HG03045 (cell line): ENCODE measurements around the gene BMAL2.

ENCODE experiments used
- ATAC-seq: cut with Tn5 transposase; IDR thresholded peaks from one replicate; pipeline ENCODE4 v1.9.1; 2021; ENCODE audit warnings: mild to moderate bottlenecking, moderate library complexity; ENCODE audit not compliant: unreplicated experiment

BMAL2 gene

DNA sequence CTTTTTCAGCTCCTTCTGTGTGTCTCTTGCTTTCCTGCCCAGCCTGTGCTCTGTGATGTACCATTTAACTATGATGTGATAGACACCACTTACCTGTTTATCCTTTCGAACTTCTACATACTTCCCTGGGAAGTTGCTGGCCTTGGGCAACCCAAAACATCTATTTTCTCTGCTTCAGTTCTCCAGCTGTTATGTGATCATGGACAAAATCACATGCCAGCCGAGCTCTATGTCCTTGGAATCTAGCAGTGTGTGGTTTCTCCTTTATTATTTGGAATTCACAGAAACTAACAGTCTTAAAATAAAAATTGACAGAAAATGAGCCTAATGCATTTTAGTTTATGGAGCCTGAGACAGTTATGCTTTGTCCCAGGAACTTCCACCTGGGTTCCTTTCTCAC lies 22.9 kb downstream of the BMAL2 start:
- ATAC-seq: no peak

DNA sequence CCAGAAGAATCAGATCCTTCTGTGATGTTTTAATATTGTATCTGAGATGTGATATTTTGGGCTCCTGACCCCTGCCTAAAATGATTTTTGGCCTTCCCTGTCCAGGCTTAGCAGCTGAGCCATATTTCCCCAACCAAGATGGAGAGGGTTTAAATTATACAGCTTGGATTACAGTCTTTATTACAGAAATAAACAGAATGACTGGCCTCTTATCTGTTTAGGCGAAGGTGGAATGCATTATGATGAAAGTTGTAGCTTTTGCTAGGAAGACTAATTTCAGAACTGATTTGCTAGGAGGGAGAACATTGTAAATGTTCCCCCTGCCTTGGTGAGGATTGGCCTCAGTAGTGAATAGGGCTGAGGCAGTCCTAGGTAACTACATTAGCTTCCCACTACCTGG lies 23.3 kb downstream of the BMAL2 start:
- no peak for ATAC-seq

DNA sequence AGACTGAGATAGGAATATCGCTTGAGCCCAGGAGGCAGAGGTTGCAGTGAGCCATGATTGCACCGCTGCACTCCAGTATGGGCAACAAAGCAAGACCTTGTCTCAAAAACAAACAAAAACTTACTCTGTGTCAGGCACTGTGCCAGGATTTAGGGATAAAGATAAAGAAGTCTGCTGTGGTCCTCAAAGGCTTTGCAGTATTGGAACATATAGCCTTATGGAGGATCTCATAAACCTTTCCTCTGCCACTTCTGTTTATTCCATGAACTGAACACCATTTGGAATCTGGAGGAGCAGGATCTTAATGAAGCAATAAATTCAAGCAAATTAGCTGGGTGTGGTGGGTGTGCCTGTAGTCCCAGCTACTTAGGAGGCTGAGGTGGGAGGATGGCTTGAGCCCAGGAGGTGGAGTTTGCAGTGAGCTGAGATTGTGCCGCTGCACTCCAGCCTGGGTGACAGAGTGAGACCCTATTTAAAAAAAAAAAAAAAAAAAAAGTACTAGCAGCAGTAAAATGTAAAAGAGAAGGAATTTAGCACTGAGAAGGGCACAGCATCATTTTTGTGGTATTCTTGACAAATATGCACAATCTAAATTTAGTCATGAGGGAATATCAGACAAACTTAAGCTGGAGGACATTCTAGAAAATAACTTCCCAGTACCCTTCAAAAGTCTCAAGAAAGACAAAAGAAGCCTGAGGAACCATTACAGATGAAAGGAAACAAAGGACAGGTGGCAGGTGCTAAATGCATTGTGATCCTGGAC lies 27.1 kb downstream of the BMAL2 start:
- ATAC-seq: no peak

DNA sequence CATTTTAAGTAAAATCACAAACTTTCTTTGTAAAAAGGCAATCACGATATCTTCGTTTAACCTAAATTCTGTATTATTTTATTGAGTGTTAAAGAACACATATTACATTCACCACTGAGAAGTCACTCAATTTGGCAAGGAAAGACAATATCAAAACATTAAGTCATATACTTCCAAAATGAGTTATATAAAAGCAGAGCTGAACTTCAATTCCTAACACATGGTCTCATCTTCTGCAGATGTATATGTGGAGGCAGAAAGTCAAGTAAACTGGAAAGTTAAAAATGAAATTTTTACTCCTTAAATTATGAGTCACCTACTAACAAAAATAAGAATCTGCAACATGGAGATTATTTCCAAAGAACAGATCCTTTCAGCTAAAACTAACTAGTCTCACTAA lies 28.7 kb downstream of the BMAL2 start:
- ATAC-seq: no peak

DNA sequence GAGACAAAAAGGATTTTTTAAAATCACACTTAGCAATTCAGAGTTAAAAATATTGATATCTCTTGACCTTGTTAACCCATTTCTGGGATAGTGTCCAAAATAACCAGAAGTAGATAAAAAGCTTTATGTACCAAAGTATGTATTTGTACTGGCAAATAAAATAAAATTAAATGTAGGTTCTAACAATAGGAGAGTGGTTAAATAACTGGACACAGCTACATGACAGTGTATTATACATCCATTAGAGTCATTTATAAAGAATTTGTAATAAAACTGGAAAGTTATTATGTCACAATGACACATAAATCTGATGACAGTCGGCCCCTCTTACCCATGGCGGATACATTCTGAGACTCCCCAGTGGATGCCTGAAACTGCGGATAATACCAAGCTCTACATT lies 34.0 kb downstream of the BMAL2 start:
- ATAC-seq: no peak

DNA sequence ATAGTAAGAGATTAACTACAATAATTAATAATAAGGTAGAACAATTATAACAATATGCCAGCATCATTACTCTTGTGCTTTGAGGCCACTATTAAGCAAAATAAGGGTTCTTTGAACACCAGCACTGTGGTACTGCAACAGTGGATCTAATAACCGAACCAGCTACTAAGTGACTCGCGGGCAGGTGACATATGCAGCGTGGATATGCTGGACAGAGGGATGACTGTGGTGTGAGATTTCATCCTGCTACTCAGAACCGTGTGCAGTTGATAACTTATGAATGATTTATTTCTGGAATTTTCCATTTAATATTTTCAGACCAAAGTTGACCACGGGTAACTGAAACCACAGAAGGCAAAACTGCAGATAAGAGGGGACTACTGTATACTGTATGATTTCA lies 34.4 kb downstream of the BMAL2 start:
- ATAC-seq: no peak

DNA sequence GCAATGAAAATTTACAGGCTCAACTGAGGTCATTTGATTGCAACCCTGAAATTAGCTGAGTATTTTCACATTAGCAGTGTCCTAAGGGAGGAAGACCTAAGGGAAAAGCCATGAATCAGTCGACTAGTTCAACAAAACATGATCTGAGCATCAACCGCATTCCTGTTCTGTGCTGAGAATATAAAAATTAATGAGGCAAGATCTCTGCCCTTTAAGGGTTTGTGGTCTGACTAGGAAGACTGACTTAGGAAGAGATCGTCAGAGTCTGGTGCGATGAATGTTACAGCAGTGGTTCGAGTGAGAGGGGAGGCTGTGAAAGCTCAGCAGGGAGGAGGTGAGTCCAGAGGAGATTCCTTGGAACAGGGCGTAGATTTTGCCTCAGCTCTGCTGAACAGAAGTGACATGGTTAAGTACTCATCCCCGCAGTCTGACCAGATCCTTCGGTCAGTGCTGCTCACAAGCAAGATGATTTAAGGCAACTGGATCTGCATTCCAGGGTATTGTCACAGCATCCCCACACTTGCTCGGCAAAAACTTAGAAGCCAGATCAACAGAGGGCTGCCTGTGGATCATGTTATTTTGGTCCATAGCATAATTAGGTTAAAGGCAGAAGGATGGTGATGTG lies 49.6 kb downstream of the BMAL2 start:
- ATAC-seq: no peak
